ENCODE results near the gene ALDH1A3.
"Not testable (repeated sequence)": the region's sequence is repeated elsewhere in the genome, so short reads cannot be mapped to it uniquely, and the experiment has no call there.

Gene ALDH1A3

GRCh38 chr15:100879464-100880138, at the start of gene ALDH1A3:
Gene ALDH1A3, plus strand, starts transcription at chr15:100879831. Its CDS starts 77 bp downstream, at chr15:100879908.
- peak within 1 kb of the TSS; percentile 74 for H3K27ac ChIP-seq
- DNase-seq (ENCODE audit: low read depth, low spot score), result peak; percentile 33

GRCh38 chr15:100831467-100831866, 48.2 kb upstream of the ALDH1A3 start:
- DNase-seq (ENCODE audit: low read depth, low spot score), result no peak
- H3K27ac ChIP-seq, result no peak overlapping the region

DNA sequence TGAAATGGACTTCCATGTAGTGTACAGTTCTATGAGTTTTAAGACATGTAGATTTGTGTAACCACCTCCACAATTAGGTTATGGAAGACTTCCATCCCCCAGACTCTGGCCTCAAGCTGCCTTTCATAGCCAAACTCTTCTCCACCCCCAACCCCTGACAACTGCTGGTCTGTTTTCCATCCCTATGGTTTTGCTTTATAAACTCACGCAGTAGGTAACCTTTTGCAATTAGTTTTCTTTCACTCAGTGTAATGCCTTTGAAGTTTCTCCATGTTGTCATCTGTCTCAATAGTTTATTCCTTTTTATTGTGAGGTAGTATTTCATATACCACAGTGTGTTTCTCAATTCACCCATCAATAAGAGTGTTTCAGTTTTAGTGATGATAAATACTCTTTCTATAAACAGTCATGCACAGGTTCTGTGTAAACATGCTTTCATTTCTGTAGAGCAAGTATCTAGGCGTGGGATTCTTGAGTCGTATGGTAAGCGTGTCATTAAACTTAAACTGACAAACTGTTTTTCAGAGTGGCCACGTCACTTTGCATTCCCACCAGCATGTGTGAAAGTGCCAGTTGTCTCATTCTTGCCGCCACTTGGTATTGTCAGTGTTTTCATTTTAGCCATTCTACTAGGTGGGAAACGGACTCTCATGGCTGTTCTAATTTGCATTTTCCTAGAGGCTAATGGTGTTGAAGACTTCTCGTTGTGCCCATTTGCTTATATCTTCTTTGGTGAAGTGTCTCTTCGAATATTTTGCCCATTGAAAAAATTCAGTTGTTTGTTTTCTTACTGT, 47.3 kb upstream of the ALDH1A3 start:
- no peak overlapping the region for H3K27ac ChIP-seq
- DNase-seq (ENCODE audit: low read depth, low spot score), result no peak

GRCh38 chr15:100833417-100834389, 45.9 kb upstream of the ALDH1A3 start:
- H3K27ac ChIP-seq, result no peak overlapping the region
- no peak for DNase-seq (ENCODE audit: low read depth, low spot score)

DNA sequence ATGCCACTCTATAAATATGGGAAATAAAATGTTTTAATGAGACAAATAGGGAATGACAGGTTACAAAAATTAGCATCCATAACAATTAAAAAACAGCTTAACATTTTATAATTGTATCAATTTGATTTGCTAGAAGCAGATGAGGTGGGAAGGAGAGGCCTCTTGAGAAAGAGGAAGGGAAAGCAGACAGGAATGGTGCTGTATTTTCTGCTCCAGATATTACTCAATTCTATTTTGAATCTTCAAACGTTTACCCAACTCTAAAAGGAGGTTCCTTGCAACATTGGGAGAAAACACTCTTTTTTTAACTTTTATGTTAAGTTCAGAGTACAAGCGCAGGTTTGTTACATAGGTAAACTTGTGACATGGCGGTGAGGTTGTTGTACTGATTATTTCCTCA, 44.9 kb upstream of the ALDH1A3 start:
- no peak overlapping the region for H3K27ac ChIP-seq
- no peak for DNase-seq (ENCODE audit: low read depth, low spot score)

GRCh38 chr15:100835636-100836035, 44.0 kb upstream of the ALDH1A3 start:
- no peak overlapping the region for H3K27ac ChIP-seq
- DNase-seq (ENCODE audit: low read depth, low spot score), result no peak

GRCh38 chr15:100836501-100836900, 43.1 kb upstream of the ALDH1A3 start:
- no peak overlapping the region for H3K27ac ChIP-seq
- DNase-seq (ENCODE audit: low read depth, low spot score), result no peak

GRCh38 chr15:100841426-100841825, 38.2 kb upstream of the ALDH1A3 start:
- H3K27ac ChIP-seq, result no peak overlapping the region
- DNase-seq (ENCODE audit: low read depth, low spot score), result no peak

- no peak for DNase-seq (ENCODE audit: low read depth, low spot score)
- no peak overlapping the region for H3K27ac ChIP-seq
Observed at GRCh38 chr15:100842756-100843730, 36.6 kb upstream of the ALDH1A3 start.

GRCh38 chr15:100844167-100844566, 35.5 kb upstream of the ALDH1A3 start:
- no peak overlapping the region for H3K27ac ChIP-seq
- no peak for DNase-seq (ENCODE audit: low read depth, low spot score)

- no peak for DNase-seq (ENCODE audit: low read depth, low spot score)
- H3K27ac ChIP-seq, result no peak overlapping the region
Observed at GRCh38 chr15:100844778-100845177, 34.9 kb upstream of the ALDH1A3 start.

- H3K27ac ChIP-seq, result no peak overlapping the region
- no peak for DNase-seq (ENCODE audit: low read depth, low spot score)
Observed at GRCh38 chr15:100847194-100847593, 32.4 kb upstream of the ALDH1A3 start.

DNA sequence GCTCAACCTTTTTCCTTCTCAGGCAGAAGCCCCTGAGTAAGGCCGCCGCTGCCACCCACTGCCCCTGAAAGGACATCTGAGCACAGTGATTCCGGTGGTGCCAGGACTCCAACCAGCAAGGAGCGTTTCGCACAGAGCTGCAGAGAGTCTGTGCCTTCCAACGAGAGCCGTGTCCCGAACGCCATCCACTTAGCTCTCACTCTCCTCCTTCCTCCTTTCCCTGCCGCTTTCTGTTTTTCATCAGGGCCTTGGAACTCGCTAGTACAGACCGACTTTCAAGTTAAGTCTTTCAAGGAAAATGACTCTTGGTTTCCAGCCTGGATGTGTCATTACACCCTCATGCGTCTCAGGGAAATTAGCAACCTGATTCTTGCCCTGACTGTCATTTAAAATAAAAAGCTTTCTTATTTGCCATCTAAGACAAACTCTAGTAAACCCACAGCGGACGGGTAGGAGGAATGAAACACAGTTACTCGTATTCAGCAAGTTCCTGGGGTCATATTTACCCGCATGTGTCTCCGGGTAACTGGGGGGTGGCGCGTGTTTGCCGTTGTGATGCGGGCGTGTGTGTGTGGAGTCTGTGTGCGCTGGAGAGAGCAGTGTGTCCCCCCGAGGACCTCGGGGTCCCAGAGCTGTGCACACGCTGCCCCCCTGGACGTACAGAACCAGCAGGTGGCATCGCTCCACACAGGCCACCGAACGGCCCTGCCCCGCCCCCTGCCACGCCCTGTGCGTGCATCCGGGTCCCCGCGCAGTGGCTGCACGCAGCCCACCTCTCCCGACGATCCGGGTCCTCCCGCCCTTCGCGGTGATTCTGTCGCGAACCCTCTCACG, 30.4 kb upstream of the ALDH1A3 start:
- peak overlapping the region; percentile 34 for H3K27ac ChIP-seq
- no peak for DNase-seq (ENCODE audit: low read depth, low spot score)

DNA sequence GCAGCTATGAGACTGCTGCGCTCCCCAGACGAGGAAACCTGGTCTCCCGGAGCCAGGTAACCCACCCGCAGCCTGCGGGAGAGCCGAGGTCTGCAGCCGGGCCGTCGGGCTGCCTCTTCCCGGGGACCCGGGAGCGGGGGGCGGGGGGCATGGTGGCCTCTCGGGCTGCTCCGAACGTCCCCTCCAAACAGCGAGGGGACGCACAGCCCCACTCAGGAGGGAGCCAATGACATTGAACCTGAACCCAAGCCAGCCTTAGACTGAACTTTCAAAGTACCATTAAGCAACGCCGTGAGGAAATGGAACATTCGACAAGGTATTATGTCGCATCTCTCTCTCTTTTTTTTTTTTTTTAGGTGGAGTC, 29.8 kb upstream of the ALDH1A3 start:
- no peak for DNase-seq (ENCODE audit: low read depth, low spot score)
- no peak overlapping the region for H3K27ac ChIP-seq

GRCh38 chr15:100851428-100852015, 28.1 kb upstream of the ALDH1A3 start:
- DNase-seq (ENCODE audit: low read depth, low spot score); H3K27ac ChIP-seq: not testable (repeated sequence)

- H3K27ac ChIP-seq, result no peak overlapping the region
- no peak for DNase-seq (ENCODE audit: low read depth, low spot score)
Observed at GRCh38 chr15:100852630-100853029, 27.0 kb upstream of the ALDH1A3 start.

DNA sequence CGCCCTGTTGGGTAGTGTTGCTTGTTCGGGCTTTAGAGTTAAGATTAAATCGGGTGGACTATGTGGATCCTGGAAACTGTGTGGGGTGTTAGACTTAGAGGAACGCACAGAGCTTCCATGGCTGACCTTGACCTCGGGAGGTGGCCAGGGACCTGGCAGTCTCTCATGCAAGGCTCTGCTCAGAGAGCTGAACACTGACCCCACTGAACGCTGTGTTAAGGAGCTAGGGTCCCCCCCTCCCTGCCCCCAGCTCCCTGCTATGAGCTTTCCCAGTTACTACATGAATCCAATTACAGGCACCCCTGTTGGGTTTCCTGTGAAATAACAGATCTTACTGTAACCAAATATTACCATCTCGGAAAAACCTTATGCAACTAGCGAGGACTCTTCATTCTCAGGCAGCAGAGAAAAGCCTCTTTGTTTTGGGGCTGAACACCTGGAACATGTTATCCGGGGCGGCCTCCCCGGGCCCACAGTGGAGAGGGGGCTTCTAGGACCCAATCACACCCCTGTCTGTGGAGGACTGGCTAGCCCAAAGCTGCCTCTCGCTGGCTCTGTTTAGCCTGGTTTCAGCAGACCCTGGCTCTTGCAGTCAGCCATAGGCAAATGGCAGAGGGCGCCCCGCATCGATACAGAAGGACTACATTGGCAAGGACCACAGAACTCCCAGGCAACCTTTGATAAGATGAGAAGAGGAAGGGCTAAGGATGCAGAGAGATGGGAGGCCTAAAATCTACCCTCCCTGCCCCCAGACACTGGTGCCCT, 25.8 kb upstream of the ALDH1A3 start:
- DNase-seq (ENCODE audit: low read depth, low spot score), result no peak
- no peak overlapping the region for H3K27ac ChIP-seq

DNA sequence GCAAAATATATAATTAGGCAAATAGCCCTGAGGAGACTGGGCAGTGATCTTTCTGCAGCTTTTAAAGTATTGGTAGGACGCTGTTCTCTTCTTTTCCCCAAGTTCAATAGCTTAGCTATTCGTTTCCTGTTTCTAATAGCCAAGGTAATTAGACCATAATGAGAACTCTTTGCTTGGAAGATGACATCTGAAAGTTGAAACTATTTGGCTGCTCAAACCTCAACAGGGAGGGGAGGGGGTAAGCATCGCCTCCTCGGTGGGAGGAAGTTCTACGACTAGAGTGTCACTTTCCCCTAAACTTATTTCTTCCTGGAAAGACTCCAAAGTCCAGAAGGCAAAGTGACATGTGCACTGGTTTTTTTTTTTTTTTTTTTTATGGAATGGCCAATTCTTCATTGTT, 22.8 kb upstream of the ALDH1A3 start:
- no peak overlapping the region for H3K27ac ChIP-seq
- no peak for DNase-seq (ENCODE audit: low read depth, low spot score)

Measured in epithelial cell of prostate (primary cell).